Mesenchymal stem cell (in vitro differentiated cells and primary cell): ENCODE measurements around the gene SLCO2B1.
A peak's percentile ranks its signal among the peaks of the same experiment; 100 is the strongest.

Source experiments
- DNase-seq: peaks from one replicate; pipeline ENCODE4 v3.0.0-alpha.2; 2013
- H2AFZ ChIP-seq: one replicate; pipeline ENCODE4 v1.6.1; 2013; ENCODE audit warnings: low read depth, mild to moderate bottlenecking, control low read depth, inconsistent platforms, low read length, moderate library complexity
- H2AK5ac ChIP-seq: 2 replicates; pipeline ENCODE4 v1.6.1; 2013; ENCODE audit warnings: low read length, moderate library complexity, mild to moderate bottlenecking, inconsistent platforms; ENCODE audit not compliant: severe bottlenecking
- H2BK120ac ChIP-seq: one replicate; pipeline ENCODE4 v1.6.1; 2013; ENCODE audit warnings: low read depth, mild to moderate bottlenecking, inconsistent platforms, low read length, moderate library complexity
- H2BK12ac ChIP-seq, 2 experiments: one replicate each; pipeline ENCODE4 v1.6.1; 2013; ENCODE audit warnings: inconsistent platforms in 2 of 2, low read length in 2 of 2, mild to moderate bottlenecking in 2 of 2, moderate library complexity in 2 of 2, control low read depth in 1 of 2
- H2BK15ac ChIP-seq: one replicate; pipeline ENCODE4 v1.6.1; 2013; ENCODE audit warnings: mild to moderate bottlenecking, low read depth, inconsistent platforms; ENCODE audit not compliant: poor library complexity, severe bottlenecking
- H2BK5ac ChIP-seq: 2 replicates; pipeline ENCODE4 v1.6.1; 2013; ENCODE audit warnings: low read depth, mild to moderate bottlenecking, low read length, control low read depth, inconsistent platforms; ENCODE audit not compliant: poor library complexity, severe bottlenecking
- H3K14ac ChIP-seq, 2 experiments: one replicate each; pipeline ENCODE4 v1.6.1; 2013; ENCODE audit warnings: inconsistent platforms in 2 of 2, low read length in 2 of 2, control low read depth in 1 of 2, mild to moderate bottlenecking in 1 of 2, moderate library complexity in 1 of 2
- H3K18ac ChIP-seq, 2 experiments: one replicate each; pipeline ENCODE4 v1.6.1; 2013; ENCODE audit warnings: inconsistent platforms in 2 of 2, low read length in 2 of 2, control low read depth in 1 of 2, low read depth in 1 of 2, mild to moderate bottlenecking in 1 of 2
- H3K23ac ChIP-seq, 2 experiments: one replicate each; pipeline ENCODE4 v1.6.1; 2013; ENCODE audit warnings: inconsistent platforms in 2 of 2, low read length in 2 of 2, mild to moderate bottlenecking in 2 of 2, moderate library complexity in 2 of 2, control low read depth in 1 of 2
- H3K27ac ChIP-seq: 2 replicates; pipeline ENCODE4 v1.5.1; 2013; ENCODE audit warnings: mild to moderate bottlenecking, moderate library complexity, low read length, control low read depth, inconsistent platforms; ENCODE audit not compliant: poor library complexity, severe bottlenecking
- H3K27me3 ChIP-seq, 2 experiments: 2 replicates each; pipeline versions ENCODE4 v1.6.1 to v1.7.0; 2013; ENCODE audit warnings: low read length in 2 of 2, mild to moderate bottlenecking in 2 of 2, moderate library complexity in 2 of 2, control low read depth in 1 of 2, inconsistent platforms in 1 of 2; ENCODE audit not compliant: control insufficient read depth in 1 of 2, insufficient read depth in 1 of 2
- H3K36me3 ChIP-seq, 2 experiments: 2 replicates each; pipeline versions ENCODE4 v1.6.1 to v1.7.0; 2013; ENCODE audit warnings: low read length in 2 of 2, control low read depth in 1 of 2, inconsistent platforms in 1 of 2, low read depth in 1 of 2, mild to moderate bottlenecking in 1 of 2; ENCODE audit not compliant: insufficient read depth in 2 of 2, control insufficient read depth in 1 of 2
- H3K4ac ChIP-seq, 2 experiments: one replicate each; pipeline ENCODE4 v1.6.1; 2013; ENCODE audit warnings: inconsistent platforms in 2 of 2, low read length in 2 of 2, mild to moderate bottlenecking in 2 of 2, moderate library complexity in 2 of 2, control low read depth in 1 of 2, low read depth in 1 of 2
- H3K4me1 ChIP-seq: 2 replicates; pipeline ENCODE4 v1.6.1; 2013; ENCODE audit warnings: low read depth, low read length, control low read depth; ENCODE audit not compliant: control insufficient read depth, insufficient read depth
- H3K4me2 ChIP-seq: 2 replicates; pipeline ENCODE4 v1.6.1; 2013; ENCODE audit warnings: low read length, mild to moderate bottlenecking, inconsistent platforms; ENCODE audit not compliant: poor library complexity, severe bottlenecking
- H3K4me3 ChIP-seq, 2 experiments: 2 replicates each; pipeline versions ENCODE4 v1.5.1 to v1.7.0; 2013; ENCODE audit warnings: low read length in 2 of 2, mild to moderate bottlenecking in 2 of 2, control low read depth in 1 of 2, low read depth in 1 of 2; ENCODE audit not compliant: insufficient read depth in 1 of 2
- H3K79me1 ChIP-seq: replicated peaks from 2 replicates; pipeline ENCODE4 v1.6.1; 2013; ENCODE audit warnings: mild to moderate bottlenecking, control low read depth, low read length, inconsistent platforms; ENCODE audit not compliant: poor library complexity, severe bottlenecking
- H3K9ac ChIP-seq: 2 replicates; pipeline ENCODE4 v1.7.0; 2013; ENCODE audit warnings: mild to moderate bottlenecking, low read length, moderate library complexity
- H3K9me3 ChIP-seq: 2 replicates; pipeline ENCODE4 v1.7.0; 2013; ENCODE audit warnings: mild to moderate bottlenecking, low read length; ENCODE audit not compliant: control insufficient read depth
- H4K8ac ChIP-seq: one replicate; pipeline ENCODE4 v1.6.1; 2013; ENCODE audit warnings: inconsistent platforms, mild to moderate bottlenecking, low read length, moderate library complexity
- H4K91ac ChIP-seq: one replicate; pipeline ENCODE4 v1.6.1; 2013; ENCODE audit warnings: mild to moderate bottlenecking, low read length, inconsistent platforms
- WGBS: methylation state at CpG from one replicate; pipeline ENCODE4 v1.1.7; 2013; ENCODE audit warnings: mixed read lengths; 5-methylcytosine and 5-hydroxymethylcytosine counted together

The SLCO2B1 gene

GRCh38 chr11:75174781-75175370 lies 24.0 kb downstream of the SLCO2B1 start:
- H3K4me1 ChIP-seq, result peaks cover 4% of the 10 kb centered on the region
- no peak overlapping the region for H3K4me2 ChIP-seq
- H3K4me3 ChIP-seq, result no peak overlapping the region
- H3K14ac ChIP-seq, result no peak overlapping the region
- 34% methylated on average over 7 of the region's 7 CpGs for WGBS
- H3K9ac ChIP-seq, result peak overlapping the region; percentile 37
- H2BK120ac ChIP-seq, result no peak overlapping the region
- no peak overlapping the region for H3K27ac ChIP-seq
- H3K79me1 ChIP-seq, result no peaks in the 10 kb centered on the region
- no peak overlapping the region for H4K8ac ChIP-seq
- no peak overlapping the region for H3K18ac ChIP-seq
- no peak overlapping the region for H2BK15ac ChIP-seq
- H3K27me3 ChIP-seq, result peaks cover 0 to 27% of the 10 kb centered on the region in 2 experiments
- no peak overlapping the region for H2BK5ac ChIP-seq
- H3K23ac ChIP-seq, result no peak overlapping the region
- no peaks in the 10 kb centered on the region for H3K9me3 ChIP-seq
- H3K36me3 ChIP-seq, result peaks cover 0 to 43% of the 10 kb centered on the region in 2 experiments
- no peak overlapping the region for H2BK12ac ChIP-seq
- H2AFZ ChIP-seq, result no peak overlapping the region
- H3K4ac ChIP-seq, result no peak overlapping the region
- H4K91ac ChIP-seq, result no peak overlapping the region
- peak; percentile 42 for DNase-seq
- no peak overlapping the region for H2AK5ac ChIP-seq

- no peak overlapping the region for H3K27ac ChIP-seq
- no peak overlapping the region for H3K4me2 ChIP-seq
- no peak overlapping the region for H3K14ac ChIP-seq
- peaks cover 0 to 23% of the 10 kb centered on the region in 2 experiments for H3K36me3 ChIP-seq
- H2BK15ac ChIP-seq, result no peak overlapping the region
- H2AK5ac ChIP-seq, result no peak overlapping the region
- H2BK120ac ChIP-seq, result no peak overlapping the region
- H3K79me1 ChIP-seq, result no peaks in the 10 kb centered on the region
- H3K18ac ChIP-seq, result no peak overlapping the region
- no peak overlapping the region for H2BK5ac ChIP-seq
- H3K9me3 ChIP-seq, result no peaks in the 10 kb centered on the region
- no peak overlapping the region for H2BK12ac ChIP-seq
- WGBS, result no CpG with 5 or more reads among the region's 3 CpGs
- no peak overlapping the region for H3K9ac ChIP-seq
- H3K4me3 ChIP-seq, result no peak overlapping the region
- H4K91ac ChIP-seq, result no peak overlapping the region
- DNase-seq, result no peak
- no peak overlapping the region for H3K4ac ChIP-seq
- no peak overlapping the region for H4K8ac ChIP-seq
- no peak overlapping the region for H3K23ac ChIP-seq
- no peak overlapping the region for H2AFZ ChIP-seq
- H3K27me3 ChIP-seq, result peaks cover 0 to 30% of the 10 kb centered on the region in 2 experiments
- H3K4me1 ChIP-seq, result peaks cover 5% of the 10 kb centered on the region
Observed at GRCh38 chr11:75182664-75183063, 31.8 kb downstream of the SLCO2B1 start.

- Histone ChIP-seq H2BK5ac (no peak overlapping the region), H2BK15ac (no peak overlapping the region), H3K23ac (no peak overlapping the region), H3K4ac (no peak overlapping the region), H3K79me1 (no peaks in the 10 kb centered on the region), H4K91ac (no peak overlapping the region), H4K8ac (no peak overlapping the region), H3K14ac (no peak overlapping the region), H2BK120ac (no peak overlapping the region), H3K4me2 (no peak overlapping the region), H2AFZ (no peak overlapping the region), H3K4me3 (no peak overlapping the region), H2BK12ac (no peak overlapping the region), H3K4me1 (peaks cover 5% of the 10 kb centered on the region), H3K27ac (no peak overlapping the region), H3K36me3 (peaks cover 0 to 33% of the 10 kb centered on the region in 2 experiments), H3K9me3 (no peaks in the 10 kb centered on the region), H3K9ac (no peak overlapping the region), H2AK5ac (no peak overlapping the region), H3K18ac (no peak overlapping the region), H3K27me3 (peaks cover 0 to 30% of the 10 kb centered on the region in 2 experiments)
- WGBS, result 85% methylated on average over 4 of the region's 4 CpGs
- no peak for DNase-seq
Observed at GRCh38 chr11:75184051-75184450, 33.1 kb downstream of the SLCO2B1 start.

- Histone ChIP-seq H3K79me1 (no peaks in the 10 kb centered on the region), H4K91ac (no peak overlapping the region), H2BK5ac (no peak overlapping the region), H2AFZ (no peak overlapping the region), H3K23ac (no peak overlapping the region), H3K18ac (no peak overlapping the region), H3K14ac (no peak overlapping the region), H2AK5ac (no peak overlapping the region), H3K36me3 (peaks cover 0 to 34% of the 10 kb centered on the region in 2 experiments), H3K9ac (no peak overlapping the region), H3K4me2 (no peak overlapping the region), H3K4ac (no peak overlapping the region), H2BK12ac (no peak overlapping the region), H2BK120ac (no peak overlapping the region), H3K4me1 (peaks cover 5% of the 10 kb centered on the region), H2BK15ac (no peak overlapping the region), H3K27ac (no peak overlapping the region), H3K27me3 (peaks cover 0 to 30% of the 10 kb centered on the region in 2 experiments), H4K8ac (no peak overlapping the region), H3K9me3 (no peaks in the 10 kb centered on the region), H3K4me3 (no peak overlapping the region)
- peak; percentile 12 for DNase-seq
- WGBS, result 79% methylated on average over 3 of the region's 3 CpGs
Observed at GRCh38 chr11:75184757-75185425, 34.0 kb downstream of the SLCO2B1 start.
